Gastrocnemius medialis (tissue), 4 donors: ENCODE measurements around the gene OR7C1. TPM values are rescaled to one million over a fixed set of nuclear protein-coding genes. Genes with fewer than 3 reads are reported as not detected.
"Not testable (repeated sequence)": the region's sequence is repeated elsewhere in the genome, so short reads cannot be mapped to it uniquely, and the experiment has no call there.

ENCODE experiments used
- ATAC-seq, 2 donors: fragments of 150-250 bp; one replicate each; pipeline ENCODE4 v1.9.1; 2016
- DNase-seq, 2 donors: peaks; one replicate each; pipeline ENCODE4 v3.0.0-alpha.2; 2019
- H3K27ac ChIP-seq, 4 donors: fragments of 200-600 bp; sonication (generic); 1 replicate in 1 of 4; 2 replicates in 3 of 4; pipeline ENCODE4 v1.5.1; 2016 to 2018; ENCODE audit warnings: mild to moderate bottlenecking in 2 of 4, moderate library complexity in 1 of 4
- H3K27me3 ChIP-seq, 3 donors: fragments of 200-600 bp; sonication (generic) in 2 of 3; 1 replicate in 1 of 3; 2 replicates in 2 of 3; pipeline versions ENCODE4 v1.5.1 to v1.6.0; 2016 to 2019; ENCODE audit warnings: mild to moderate bottlenecking in 1 of 3, moderate library complexity in 1 of 3
- H3K36me3 ChIP-seq, 2 donors: fragments of 200-600 bp; sonication (generic) in 1 of 2; one replicate each; pipeline ENCODE4 v1.5.1; 2017 to 2018
- H3K4me1 ChIP-seq, 2 donors: fragments of 200-600 bp; sonication (generic) in 1 of 2; one replicate each; pipeline ENCODE4 v1.5.1; 2016 to 2017; ENCODE audit warnings: mild to moderate bottlenecking in 2 of 2
- H3K4me3 ChIP-seq, 4 donors: fragments of 200-600 bp; sonication (generic) in 3 of 4; 1 replicate in 1 of 4; 2 replicates in 3 of 4; pipeline ENCODE4 v1.5.1; 2016 to 2019; ENCODE audit warnings: mild to moderate bottlenecking in 2 of 4
- H3K9me3 ChIP-seq, 3 donors: fragments of 200-600 bp; sonication (generic) in 2 of 3; 1 replicate in 1 of 3; 2 replicates in 2 of 3; pipeline ENCODE4 v1.5.1; 2016 to 2019
- CTCF ChIP-seq, 5 experiments: fragments of 450-650 bp in 3 of 5; fragments of 200-600 bp in 2 of 5; sonication (generic) in 2 of 5; IDR thresholded peaks in 4 of 5; conservative IDR thresholded peaks in 1 of 5; 1 replicate in 4 of 5; 2 replicates in 1 of 5; pipeline ENCODE4 v1.5.1; 2016 to 2019; ENCODE audit warnings: antibody characterized with exemption in 5 of 5, mild to moderate bottlenecking in 3 of 5, moderate library complexity in 3 of 5
- POLR2A ChIP-seq, 2 donors: fragments of 450-650 bp; IDR thresholded peaks; one replicate each; pipeline ENCODE4 v1.6.1; 2017; ENCODE audit warnings: antibody characterized with exemption in 2 of 2, mild to moderate bottlenecking in 2 of 2, moderate library complexity in 2 of 2
- in situ Hi-C, 4 donors: fragments of 200-750 bp; cut with MboI; loops; one replicate each; pipeline versions ENCODE4 v1.15.0 to v1.8.0; 2017; ENCODE audit warnings: low sequenced_read_pairs in 4 of 4
- intact Hi-C: fragments of 100-400 bp; cut with DNase I; formaldehyde crosslinking; loops from one replicate; pipeline ENCODE4 v1.15.1; 2023; ENCODE audit warnings: low total_unique reads
- total RNA-seq, 4 donors: library from RNA; depleted of rRNA; stranded (reverse); fragments of >200 nt; gene quantifications; one replicate each; pipeline versions ENCODE4 v1.1.0 to v1.2.3, GENCODE V29; 2016

Gene OR7C1
- total RNA-seq, 4 donors from 2014 or later, result 0.02 to 0.05 (median 0.04) TPM

- Histone ChIP-seq H3K9me3 (no peaks in the 10 kb centered on the region), H3K27ac (no peak overlapping the region), H3K36me3 (no peaks in the 10 kb centered on the region), H3K27me3 (no peaks in the 10 kb centered on the region), H3K4me3 (no peak overlapping the region), H3K4me1 (no peaks in the 10 kb centered on the region)
- intact Hi-C loops, result no loop called here
- in situ Hi-C loops, result no loop called here
- TF ChIP-seq CTCF (IDR thresholded peaks at IDR 0.05 in 4 of 5, conservative IDR thresholded peaks at IDR 0.05 in 1 of 5), result no peak
- no peak for TF ChIP-seq POLR2A (IDR thresholded peaks at IDR 0.05)
- ATAC-seq, result no peak
- no peak for DNase-seq
Observed at GRCh38 chr19:14796021-14796420, 39.0 kb downstream of the OR7C1 start.

DNA sequence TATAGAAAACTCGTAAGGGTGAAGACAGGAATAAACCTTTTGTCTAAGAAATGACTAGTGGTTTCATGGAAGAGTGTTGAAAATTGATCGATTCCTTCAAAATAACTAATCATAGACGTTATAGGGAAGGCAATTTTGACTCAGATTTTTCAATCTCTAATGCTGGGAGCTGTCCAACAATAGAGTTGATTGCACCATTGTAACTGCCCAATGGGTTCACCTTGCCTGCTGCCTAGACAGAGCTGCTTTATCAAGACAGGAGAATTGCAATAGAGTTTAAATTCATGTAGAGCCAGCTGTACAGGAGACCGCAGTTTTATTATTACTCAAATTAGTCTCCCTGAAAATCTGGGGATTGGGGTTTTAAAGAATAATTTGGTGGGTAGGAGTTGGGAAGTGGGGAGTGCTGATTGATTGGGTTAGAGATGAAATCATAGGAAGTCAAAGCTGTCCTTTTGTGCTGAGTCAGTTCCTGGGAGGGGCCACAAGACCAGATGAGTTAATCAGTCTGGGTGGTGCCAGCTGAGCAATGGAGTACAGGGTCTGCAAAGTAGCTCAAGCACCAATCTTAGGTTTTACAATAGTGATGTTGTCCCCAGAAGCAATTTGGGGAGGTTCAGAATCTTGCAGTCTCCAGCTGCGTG lies 39.8 kb downstream of the OR7C1 start:
- intact Hi-C loops (no loop called here), in situ Hi-C loops (no loop called here)
- H3K27ac ChIP-seq, result no peak overlapping the region
- H3K36me3 ChIP-seq, result no peaks in the 10 kb centered on the region
- no peaks in the 10 kb centered on the region for H3K27me3 ChIP-seq
- no peak overlapping the region for H3K4me3 ChIP-seq
- H3K4me1 ChIP-seq, result no peaks in the 10 kb centered on the region
- TF ChIP-seq CTCF (IDR thresholded peaks at IDR 0.05 in 4 of 5, conservative IDR thresholded peaks at IDR 0.05 in 1 of 5) (no peak), POLR2A (IDR thresholded peaks at IDR 0.05) (no peak)
- ATAC-seq (no peak), DNase-seq (no peak)
- no peaks in the 10 kb centered on the region for H3K9me3 ChIP-seq

GRCh38 chr19:14792250-14792649 lies 42.7 kb downstream of the OR7C1 start:
- H3K36me3 ChIP-seq, in situ Hi-C loops, DNase-seq, H3K4me1 ChIP-seq, H3K27ac ChIP-seq, ATAC-seq, H3K4me3 ChIP-seq, H3K27me3 ChIP-seq, intact Hi-C loops, H3K9me3 ChIP-seq: not testable (repeated sequence)

GRCh38 chr19:14786421-14786851 lies 48.5 kb downstream of the OR7C1 start:
- no peaks in the 10 kb centered on the region for H3K36me3 ChIP-seq
- no peak overlapping the region for H3K4me3 ChIP-seq

DNA sequence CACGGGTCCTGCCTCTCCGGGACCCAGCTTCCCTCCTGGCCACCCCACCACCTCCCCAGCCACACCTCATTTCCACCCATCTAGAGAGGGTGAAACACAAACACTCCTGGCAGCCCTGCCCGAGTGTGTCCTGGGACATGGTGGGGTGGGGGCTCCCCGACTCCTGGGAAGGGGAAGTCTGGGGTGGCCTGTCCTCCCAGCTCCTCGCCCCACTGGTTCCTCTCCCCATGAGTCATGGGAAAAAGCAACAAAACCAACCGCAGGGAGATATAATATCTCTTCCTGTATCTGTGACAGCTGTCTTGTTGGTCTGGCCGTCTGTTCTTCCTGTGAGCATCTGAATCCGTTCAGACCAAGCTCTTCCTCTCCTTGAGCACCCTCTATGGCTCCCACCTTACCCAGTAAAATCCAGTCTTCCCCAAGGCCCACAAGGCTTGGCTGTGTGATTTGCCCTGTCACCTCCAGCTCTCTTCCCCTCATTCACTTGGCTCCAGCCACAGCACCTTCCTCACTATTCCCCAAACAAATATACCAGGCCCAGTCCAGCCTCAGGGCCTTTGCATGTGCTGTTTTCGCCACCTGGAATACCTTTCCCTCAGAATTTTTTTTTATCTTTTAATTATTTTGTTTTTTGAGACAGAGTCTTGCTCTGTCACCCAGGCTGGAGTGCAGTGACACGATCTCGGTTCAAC lies 49.7 kb downstream of the OR7C1 start:
- H3K36me3 ChIP-seq, H3K4me3 ChIP-seq, in situ Hi-C loops, H3K27ac ChIP-seq, H3K9me3 ChIP-seq, H3K27me3 ChIP-seq, H3K4me1 ChIP-seq, ATAC-seq: not testable (repeated sequence)
- intact Hi-C loops, result loop anchor here (5.0 kb wide), 1 partner anchor 107 kb away; no protein-coding TSS in a partner anchor
- peak; percentile 8 to 19 for DNase-seq

More at GRCh38 chr19:14786421-14786851, 48.5 kb downstream of the OR7C1 start:
- ATAC-seq (no peak), DNase-seq (no peak)
- no peaks in the 10 kb centered on the region for H3K4me1 ChIP-seq
- H3K9me3 ChIP-seq, result no peaks in the 10 kb centered on the region
- TF ChIP-seq CTCF (IDR thresholded peaks at IDR 0.05 in 4 of 5, conservative IDR thresholded peaks at IDR 0.05 in 1 of 5) (peak in 3 of 5 experiments; percentile 39 to 48 (median 43)), POLR2A (IDR thresholded peaks at IDR 0.05) (no peak)
- intact Hi-C loops (loop anchor here (5.0 kb wide), 1 partner anchor 106 kb away; no protein-coding TSS in a partner anchor), in situ Hi-C loops (no loop called here)
- no peak overlapping the region for H3K27ac ChIP-seq
- no peaks in the 10 kb centered on the region for H3K27me3 ChIP-seq

DNA sequence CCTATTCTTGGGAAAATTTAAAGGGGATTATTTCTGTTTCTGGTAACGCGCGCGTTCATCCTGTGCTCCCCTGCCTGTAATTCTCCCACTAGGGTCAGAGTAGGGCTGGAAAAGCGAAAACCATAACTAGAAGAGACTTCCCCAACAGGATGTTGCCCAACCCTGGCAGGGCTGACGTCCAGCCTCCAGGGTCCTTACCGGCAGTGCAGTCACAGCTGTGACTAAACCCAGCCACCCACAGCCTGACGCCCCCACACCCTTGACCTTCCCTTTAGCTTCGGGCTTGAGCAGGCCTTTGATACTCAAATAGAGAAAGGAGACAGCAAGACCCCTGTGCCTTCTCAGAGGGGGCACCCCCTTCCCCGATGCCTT lies 50.3 kb downstream of the OR7C1 start:
- in situ Hi-C loops, H3K4me1 ChIP-seq, H3K36me3 ChIP-seq, H3K4me3 ChIP-seq, H3K27ac ChIP-seq, H3K27me3 ChIP-seq, H3K9me3 ChIP-seq, ATAC-seq: not testable (repeated sequence)
- peak; percentile 29 to 42 for DNase-seq
- intact Hi-C loops, result loop anchor here (5.0 kb wide), 1 partner anchor 108 kb away; no protein-coding TSS in a partner anchor

DNA sequence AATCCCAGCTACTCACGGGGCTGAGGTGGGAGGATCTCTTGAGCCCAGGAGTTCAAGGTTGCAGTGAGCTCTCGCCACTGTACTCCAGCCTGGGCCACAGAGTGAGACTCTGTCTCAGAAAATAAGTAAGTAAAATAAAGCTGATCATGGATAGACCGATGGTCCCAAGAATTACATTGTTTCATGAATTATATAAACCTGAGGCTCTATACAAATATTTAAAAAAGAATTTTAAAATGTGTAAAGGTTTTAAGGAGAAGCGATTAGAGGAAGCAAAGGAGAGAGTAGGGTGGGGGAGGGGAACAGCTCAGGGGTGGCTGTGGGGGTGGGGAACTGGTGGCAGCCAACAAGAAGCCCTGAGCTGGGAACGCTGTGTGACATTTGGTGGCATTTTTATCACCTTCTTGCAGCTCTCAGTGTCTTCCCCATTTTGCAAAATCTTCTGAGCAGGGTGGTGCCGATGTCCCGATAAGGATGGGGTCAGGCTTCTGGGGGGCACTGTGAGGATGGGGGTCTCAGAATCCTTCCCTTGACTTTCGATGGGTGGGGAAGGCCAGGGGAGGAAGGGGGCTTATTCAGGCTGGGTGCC lies 51.5 kb downstream of the OR7C1 start:
- DNase-seq, H3K9me3 ChIP-seq, ATAC-seq, H3K4me3 ChIP-seq, H3K27me3 ChIP-seq, H3K4me1 ChIP-seq, intact Hi-C loops, H3K36me3 ChIP-seq, H3K27ac ChIP-seq, in situ Hi-C loops: not testable (repeated sequence)
